GM19328 (cell line): ENCODE measurements around the gene SP110.
"Not testable (repeated sequence)": the region's sequence is repeated elsewhere in the genome, so short reads cannot be mapped to it uniquely, and the experiment has no call there.

ENCODE experiments used
- ATAC-seq: cut with Tn5 transposase; IDR thresholded peaks from one replicate; pipeline ENCODE4 v1.9.1; 2021; ENCODE audit warnings: mild to moderate bottlenecking, moderate library complexity; ENCODE audit not compliant: unreplicated experiment

Gene SP110

GRCh38 chr2:230219419-230220331 is at the start of gene SP110:
Gene SP110, minus strand, starts transcription at chr2:230219984. Its CDS starts 3,057 bp downstream, at chr2:230216927.
- ATAC-seq: peak; percentile 66

GRCh38 chr2:230268606-230269243 is 48.9 kb upstream of the SP110 start:
- peak; percentile 41 for ATAC-seq

DNA sequence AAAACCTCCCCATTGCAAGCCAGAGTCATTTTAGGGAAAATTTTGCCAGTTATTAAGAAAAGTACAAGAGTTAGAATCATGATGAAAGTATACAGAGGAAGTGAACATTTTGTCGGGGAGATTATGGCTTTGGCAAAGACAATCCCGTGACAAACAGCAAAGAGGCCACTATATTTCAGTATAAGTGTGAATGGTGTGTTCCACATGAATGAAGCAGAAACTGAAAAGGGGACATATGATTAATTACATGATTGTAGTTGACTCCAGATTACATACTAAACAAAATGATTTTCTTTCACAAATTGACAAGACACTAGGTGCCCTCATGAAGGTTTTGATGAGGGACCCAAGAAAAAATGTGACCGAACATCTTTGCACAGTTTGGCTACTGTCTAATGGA is 47.8 kb upstream of the SP110 start:
- peak; percentile 45 for ATAC-seq

DNA sequence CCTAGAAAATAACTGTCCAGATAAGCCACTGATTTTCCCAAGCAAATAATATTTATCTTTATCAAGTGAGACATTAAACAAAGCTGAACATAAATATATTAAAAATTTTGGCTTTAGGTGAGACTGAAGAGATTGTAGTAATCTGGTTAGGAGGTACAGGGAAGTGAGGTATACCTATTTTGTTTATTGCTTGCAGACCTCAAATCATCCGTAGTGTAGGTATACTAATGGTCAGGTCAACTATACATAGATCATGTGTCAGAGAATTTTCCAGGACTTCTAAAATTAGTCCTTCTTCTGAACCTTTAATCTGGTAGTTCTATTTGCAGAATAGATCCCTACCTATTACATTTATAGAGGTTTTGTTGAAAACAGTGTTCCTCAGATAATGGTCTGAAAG is 47.3 kb upstream of the SP110 start:
- no peak for ATAC-seq

- no peak for ATAC-seq
Measured at GRCh38 chr2:230266638-230267037, 46.9 kb upstream of the SP110 start.

GRCh38 chr2:230264945-230265344 is 45.2 kb upstream of the SP110 start:
- not testable (repeated sequence) for ATAC-seq

DNA sequence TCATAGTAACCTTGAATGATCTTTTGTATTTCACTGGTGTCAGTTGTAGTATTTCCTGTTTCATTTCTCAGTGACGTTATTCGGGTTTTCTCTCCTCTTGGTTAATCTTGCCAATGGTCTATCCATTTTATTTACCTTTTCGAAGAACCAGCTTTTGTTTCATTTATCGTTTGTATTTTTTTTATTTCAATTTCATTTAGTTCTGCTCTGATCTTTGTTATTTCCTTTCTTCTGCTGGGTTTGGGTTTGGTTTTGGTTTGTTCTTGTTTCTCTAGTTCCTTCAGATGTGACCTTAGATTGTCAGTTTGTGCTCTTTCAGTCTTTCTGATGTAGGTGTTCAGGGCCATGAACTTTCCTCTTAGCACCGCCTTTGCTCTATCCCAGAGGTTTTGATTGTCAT is 42.5 kb upstream of the SP110 start:
- ATAC-seq: no peak

DNA sequence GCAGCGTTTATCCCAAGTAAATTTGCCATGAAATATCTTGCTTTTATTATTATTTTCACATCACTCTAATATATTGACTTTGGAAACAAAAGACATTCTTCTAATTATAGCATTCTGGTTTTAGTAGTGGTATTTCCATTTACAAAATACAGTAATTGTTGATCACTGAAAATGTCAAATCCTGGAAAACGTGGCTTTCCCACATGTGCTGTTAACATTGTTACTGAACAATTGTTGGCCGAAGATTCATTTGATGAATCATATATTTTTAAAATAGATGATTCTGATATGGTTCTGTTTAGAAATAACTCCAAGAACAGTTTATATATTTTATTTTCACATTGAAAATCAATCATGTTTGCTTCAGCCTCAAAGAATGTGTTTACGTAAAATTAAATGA is 38.7 kb upstream of the SP110 start:
- ATAC-seq: no peak

DNA sequence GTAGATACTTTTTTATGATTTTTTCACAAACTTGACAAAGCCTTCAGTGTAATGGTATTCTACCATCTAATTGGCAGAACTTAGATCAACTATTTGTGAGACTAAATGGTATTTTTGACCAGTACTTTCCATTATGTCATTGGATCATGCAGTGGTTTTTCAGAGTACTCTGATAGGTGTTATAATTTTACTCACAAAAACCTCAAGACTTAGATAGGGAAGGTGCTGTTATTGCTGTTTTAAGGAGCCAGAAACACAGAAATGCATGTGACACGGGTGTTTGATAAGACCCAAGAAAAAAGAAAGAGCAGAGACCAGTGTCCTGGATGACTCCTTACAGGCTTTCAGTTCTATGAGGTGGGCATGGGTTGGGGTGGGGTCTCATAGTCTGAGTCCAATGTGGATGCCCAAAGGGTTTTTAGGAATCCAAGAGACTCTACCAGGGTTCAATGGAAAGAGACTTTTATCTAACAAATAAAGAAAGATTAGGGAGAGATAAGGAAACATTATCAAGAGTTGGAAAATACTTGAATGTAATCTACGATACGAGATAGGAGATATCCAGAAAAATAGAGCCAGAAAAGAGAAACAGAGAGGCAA is 37.0 kb upstream of the SP110 start:
- no peak for ATAC-seq

GRCh38 chr2:230254152-230254881 is 34.5 kb upstream of the SP110 start:
- ATAC-seq: no peak

- no peak for ATAC-seq
Measured at GRCh38 chr2:230250231-230250630, 30.4 kb upstream of the SP110 start.

DNA sequence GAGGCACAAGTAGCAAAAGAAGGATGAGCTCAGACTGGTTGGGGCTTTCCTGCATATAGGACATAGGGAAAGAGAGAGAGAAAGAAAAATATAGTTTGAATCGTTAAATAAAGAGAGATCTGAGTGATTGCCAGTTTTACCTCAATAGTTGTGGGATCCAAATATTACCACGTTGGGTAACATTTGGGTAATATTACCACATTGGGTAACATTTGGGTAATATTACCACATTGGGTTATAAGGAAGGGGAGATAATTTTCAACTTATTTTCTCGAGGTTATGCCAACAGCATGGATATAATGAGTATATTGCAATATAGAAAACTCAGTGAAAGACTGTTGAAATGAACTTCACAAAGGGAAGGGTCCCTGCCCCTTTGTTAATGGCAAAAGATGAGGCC is 26.4 kb upstream of the SP110 start:
- ATAC-seq: no peak

DNA sequence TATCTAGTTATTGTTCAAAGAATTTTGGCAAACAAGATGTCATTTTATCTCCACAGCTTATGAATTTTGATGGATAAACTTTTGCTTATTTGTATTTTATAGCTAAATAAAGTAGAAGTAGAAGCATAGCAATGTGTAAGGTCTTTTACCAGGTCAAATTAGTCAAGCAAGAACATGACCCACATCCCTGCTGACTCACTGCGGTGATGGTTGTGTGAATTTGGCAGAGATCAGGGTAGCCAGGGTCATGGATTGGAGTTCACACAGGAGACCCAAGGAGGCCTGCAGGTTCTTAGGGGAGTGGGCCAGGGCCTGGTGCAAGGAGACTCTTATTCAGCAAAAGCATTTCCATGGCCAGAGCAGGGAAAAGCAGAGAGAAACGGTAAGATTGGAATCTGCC is 24.4 kb upstream of the SP110 start:
- ATAC-seq: no peak

GRCh38 chr2:230234845-230235244 is 15.1 kb upstream of the SP110 start:
- peak; percentile 57 for ATAC-seq

- peak; percentile 54 for ATAC-seq
Measured at GRCh38 chr2:230234122-230234722, 14.4 kb upstream of the SP110 start.

- ATAC-seq: no peak
Measured at GRCh38 chr2:230231251-230231650, 11.5 kb upstream of the SP110 start.

GRCh38 chr2:230230496-230231200 is 10.9 kb upstream of the SP110 start:
- no peak for ATAC-seq

GRCh38 chr2:230230087-230230486 is 10.3 kb upstream of the SP110 start:
- no peak for ATAC-seq

- no peak for ATAC-seq
Measured at GRCh38 chr2:230227216-230227615, 7.4 kb upstream of the SP110 start.

- ATAC-seq: peak; percentile 57
Measured at GRCh38 chr2:230226051-230226551, 6.3 kb upstream of the SP110 start.
